ENCODE data around the gene PSAT1. TPM values are rescaled to one million over a fixed set of nuclear protein-coding genes. Genes with fewer than 3 reads are reported as not detected.

PSAT1 gene
- total and polyA plus RNA-seq, 2 of the 13 experiments (the other 11 are each of a cell fraction or from before 2014, with no cell fraction given) = 135 to 229 TPM

DNA sequence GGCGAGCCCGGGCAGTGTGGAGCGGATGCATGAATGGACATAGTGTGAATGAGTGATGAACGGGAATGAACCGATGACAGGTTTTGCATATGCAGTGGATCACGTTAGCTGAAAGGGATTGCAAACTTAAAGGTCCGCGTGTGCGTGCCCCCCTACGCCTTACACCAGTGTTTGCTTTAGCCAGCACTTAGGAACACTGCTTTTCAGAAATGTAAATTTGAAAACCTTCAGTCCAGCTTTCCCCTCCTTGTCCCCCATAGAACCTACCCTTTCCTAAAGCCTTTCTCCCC, 692 bp downstream of the PSAT1 start (continued):
- 0 out of 2 replicates have a peak, but pooled peaks have one; percentile 6 for TF ChIP-seq ZNF788 (CRISPR knock-in tag; IDR thresholded peaks at IDR 0.05; ENCODE audit: borderline replicate concordance)
- TF ChIP-seq TCF12 (IDR thresholded peaks at IDR 0.05) = no peak
- TF ChIP-seq TCF12 (CRISPR knock-in tag; IDR thresholded peaks at IDR 0.05) = 0 out of 2 replicates have a peak, but pooled peaks have one; percentile 17

DNA sequence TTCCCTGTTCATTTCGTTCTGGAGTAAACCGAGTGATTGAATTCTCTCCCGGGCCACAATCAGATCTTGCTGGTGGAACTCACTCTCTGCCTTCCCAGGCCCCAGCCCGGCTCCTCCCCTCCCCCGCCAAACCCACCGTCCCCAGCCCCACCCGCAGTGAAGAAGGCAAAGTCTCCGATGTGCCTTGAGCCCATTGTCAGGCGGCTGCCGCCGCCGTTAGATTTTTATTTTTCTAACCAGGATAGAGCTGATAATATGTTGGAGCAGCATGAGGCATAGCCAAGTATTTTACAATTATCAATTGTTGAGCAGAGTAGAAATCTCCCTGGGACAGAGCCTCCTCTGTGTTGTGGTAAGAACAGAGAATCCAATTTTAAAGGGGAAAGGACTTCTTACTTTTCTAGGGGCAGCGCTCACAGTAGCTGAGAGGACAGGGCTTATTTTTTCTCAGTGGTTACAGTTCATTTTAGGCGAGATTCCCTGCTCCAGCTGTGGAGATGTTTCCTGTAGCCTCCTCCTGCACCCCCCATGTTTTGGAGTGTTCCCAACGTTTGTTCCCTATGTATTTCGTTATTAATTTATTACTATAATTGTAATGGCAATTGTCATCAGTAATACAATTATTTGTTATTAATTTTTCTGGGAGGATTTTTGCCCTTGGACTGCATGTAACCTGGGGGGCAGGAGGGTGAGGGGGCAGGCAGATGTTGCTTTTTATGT, 1.3 kb downstream of the PSAT1 start:
- Histone ChIP-seq H3K9me3 (ENCODE audit: low read length) (no peaks in the 10 kb centered on the region), H3K4me1 (ENCODE audit: insufficient read depth, low read length) (peaks cover 72% of the 10 kb centered on the region), H3K27me3 (ENCODE audit: control insufficient read depth in 1 of 2, insufficient read depth in 2 of 2, low read length in 2 of 2) (no peaks in the 10 kb centered on the region; a peak in 2 of 5 replicates), H4K20me1 (ENCODE audit: insufficient read depth, low read length) (peaks cover 30% of the 10 kb centered on the region), H3K79me2 (ENCODE audit: insufficient read depth, low read length) (peaks cover 51% of the 10 kb centered on the region), H3K4me3 (replicated peaks in 1 of 3; ENCODE audit: insufficient read depth in 1 of 3, low read depth in 2 of 3, low read length in 3 of 3) (peak overlapping the region; percentile 88 to 95 (median 95)), H2AFZ (ENCODE audit: low read length) (no peak overlapping the region), H3K9ac (ENCODE audit: insufficient read depth, low read depth, low read length) (peak overlapping the region; percentile 98), H3K36me3 (replicated peaks in 1 of 2; ENCODE audit: control insufficient read depth in 1 of 2, insufficient read depth in 2 of 2, low read length in 2 of 2) (peaks cover 3 to 30% of the 10 kb centered on the region in 2 experiments; a peak in 4 of 5 replicates), H3K4me2 (ENCODE audit: low read depth, low read length) (peak overlapping the region; percentile 76), H3K27ac (ENCODE audit: extremely low read length, insufficient read depth, low read length) (peak overlapping the region; percentile 97)
- BruUV-seq (replicated peaks) = no TSS peak
- ATAC-seq (no peak), DNase-seq (ENCODE audit: low spot score) (peak; percentile 28), FAIRE-seq (no peak)
- ChIA-PET CTCF (ENCODE audit: low intra/inter-chr PET ratio, low total read pairs) (no interaction called here), POLR2A (interaction anchor here (0.9 to 6.7 kb wide), 8 partner anchors 7 to 98 kb away, joined by 3 to 114 read pairs (median 13); no protein-coding TSS in a partner anchor)
- in situ Hi-C loops (cut with HindIII; ENCODE audit: extremely low pct_ligation_motif_present, low pct_unique_long_range_greater_than_20kb) = no loop called here
- intact Hi-C loops (cut with micrococcal nuclease; ENCODE audit: unreplicated experiment) = loop anchor here (2.0 to 10.0 kb wide), 2 partner anchors 21 to 263 kb away; partner anchors contain the start of gene GNAQ
- WGBS (ENCODE audit: low lambda C conversion rate) = under 1% methylated on average over 16 of the region's 16 CpGs
- TF ChIP-seq MEIS1 (CRISPR knock-in tag; IDR thresholded peaks at IDR 0.05; ENCODE audit: borderline replicate concordance) (0 out of 2 replicates have a peak, but pooled peaks have one; percentile 13), ZNF619 (CRISPR knock-in tag; IDR thresholded peaks at IDR 0.05) (no peak), EED (CRISPR knock-in tag; IDR thresholded peaks at IDR 0.05) (no peak), ZNF737 (CRISPR knock-in tag; IDR thresholded peaks at IDR 0.05; ENCODE audit: borderline replicate concordance) (no peak), MEF2D (CRISPR knock-in tag; IDR thresholded peaks at IDR 0.05) (no peak)
- TF ChIP-seq, protein P1, sequence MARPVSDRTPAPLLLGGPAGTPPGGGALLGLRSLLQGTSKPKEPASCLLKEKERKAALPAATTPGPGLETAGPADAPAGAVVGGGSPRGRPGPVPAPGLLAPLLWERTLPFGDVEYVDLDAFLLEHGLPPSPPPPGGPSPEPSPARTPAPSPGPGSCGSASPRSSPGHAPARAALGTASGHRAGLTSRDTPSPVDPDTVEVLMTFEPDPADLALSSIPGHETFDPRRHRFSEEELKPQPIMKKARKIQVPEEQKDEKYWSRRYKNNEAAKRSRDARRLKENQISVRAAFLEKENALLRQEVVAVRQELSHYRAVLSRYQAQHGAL (CRISPR knock-in tag; IDR thresholded peaks at IDR 0.05; ENCODE audit: not compliant biosample characterization) = no peak
- TF ChIP-seq, protein P2, sequence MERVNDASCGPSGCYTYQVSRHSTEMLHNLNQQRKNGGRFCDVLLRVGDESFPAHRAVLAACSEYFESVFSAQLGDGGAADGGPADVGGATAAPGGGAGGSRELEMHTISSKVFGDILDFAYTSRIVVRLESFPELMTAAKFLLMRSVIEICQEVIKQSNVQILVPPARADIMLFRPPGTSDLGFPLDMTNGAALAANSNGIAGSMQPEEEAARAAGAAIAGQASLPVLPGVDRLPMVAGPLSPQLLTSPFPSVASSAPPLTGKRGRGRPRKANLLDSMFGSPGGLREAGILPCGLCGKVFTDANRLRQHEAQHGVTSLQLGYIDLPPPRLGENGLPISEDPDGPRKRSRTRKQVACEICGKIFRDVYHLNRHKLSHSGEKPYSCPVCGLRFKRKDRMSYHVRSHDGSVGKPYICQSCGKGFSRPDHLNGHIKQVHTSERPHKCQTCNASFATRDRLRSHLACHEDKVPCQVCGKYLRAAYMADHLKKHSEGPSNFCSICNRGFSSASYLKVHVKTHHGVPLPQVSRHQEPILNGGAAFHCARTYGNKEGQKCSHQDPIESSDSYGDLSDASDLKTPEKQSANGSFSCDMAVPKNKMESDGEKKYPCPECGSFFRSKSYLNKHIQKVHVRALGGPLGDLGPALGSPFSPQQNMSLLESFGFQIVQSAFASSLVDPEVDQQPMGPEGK (CRISPR knock-in tag; IDR thresholded peaks at IDR 0.05) = peak; percentile 67

Measured in HepG2 (cell line).